ENCODE results near the gene DUSP14. TPM values are rescaled to one million over a fixed set of nuclear protein-coding genes. Genes with fewer than 3 reads are reported as not detected.
A peak's percentile ranks its signal among the peaks of the same experiment; 100 is the strongest.

The DUSP14 gene
- total and polyA plus RNA-seq, 9 donors, result 6.3 to 17.1 (median 12.6) TPM

- WGBS, 3 donors, result 23 to 31% (median 26%) methylated on average over 7 of the region's 7 CpGs
- Histone ChIP-seq H3K9me3 (no peaks in the 10 kb centered on the region), H3K27me3 (no peaks in the 10 kb centered on the region), H3K27ac (peak overlapping the region in 1 of 2 donors; percentile 82), H3K4me1 (ENCODE audit: insufficient read depth) (peaks cover 4% of the 10 kb centered on the region), H3K36me3 (no peaks in the 10 kb centered on the region), H3K4me3 (peak overlapping the region; percentile 60)
- TF ChIP-seq POLR2A (IDR thresholded peaks at IDR 0.05) (no peak), EP300 (IDR thresholded peaks at IDR 0.05) (no peak)
- TF ChIP-seq, protein P1, sequence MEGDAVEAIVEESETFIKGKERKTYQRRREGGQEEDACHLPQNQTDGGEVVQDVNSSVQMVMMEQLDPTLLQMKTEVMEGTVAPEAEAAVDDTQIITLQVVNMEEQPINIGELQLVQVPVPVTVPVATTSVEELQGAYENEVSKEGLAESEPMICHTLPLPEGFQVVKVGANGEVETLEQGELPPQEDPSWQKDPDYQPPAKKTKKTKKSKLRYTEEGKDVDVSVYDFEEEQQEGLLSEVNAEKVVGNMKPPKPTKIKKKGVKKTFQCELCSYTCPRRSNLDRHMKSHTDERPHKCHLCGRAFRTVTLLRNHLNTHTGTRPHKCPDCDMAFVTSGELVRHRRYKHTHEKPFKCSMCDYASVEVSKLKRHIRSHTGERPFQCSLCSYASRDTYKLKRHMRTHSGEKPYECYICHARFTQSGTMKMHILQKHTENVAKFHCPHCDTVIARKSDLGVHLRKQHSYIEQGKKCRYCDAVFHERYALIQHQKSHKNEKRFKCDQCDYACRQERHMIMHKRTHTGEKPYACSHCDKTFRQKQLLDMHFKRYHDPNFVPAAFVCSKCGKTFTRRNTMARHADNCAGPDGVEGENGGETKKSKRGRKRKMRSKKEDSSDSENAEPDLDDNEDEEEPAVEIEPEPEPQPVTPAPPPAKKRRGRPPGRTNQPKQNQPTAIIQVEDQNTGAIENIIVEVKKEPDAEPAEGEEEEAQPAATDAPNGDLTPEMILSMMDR (IDR thresholded peaks at IDR 0.05), result no peak
- intact Hi-C loops (cut with DNase I), result no loop called here
- no peak for DNase-seq
Measured at GRCh38 chr17:37488009-37488604, 1.6 kb upstream of the DUSP14 start.

DNA sequence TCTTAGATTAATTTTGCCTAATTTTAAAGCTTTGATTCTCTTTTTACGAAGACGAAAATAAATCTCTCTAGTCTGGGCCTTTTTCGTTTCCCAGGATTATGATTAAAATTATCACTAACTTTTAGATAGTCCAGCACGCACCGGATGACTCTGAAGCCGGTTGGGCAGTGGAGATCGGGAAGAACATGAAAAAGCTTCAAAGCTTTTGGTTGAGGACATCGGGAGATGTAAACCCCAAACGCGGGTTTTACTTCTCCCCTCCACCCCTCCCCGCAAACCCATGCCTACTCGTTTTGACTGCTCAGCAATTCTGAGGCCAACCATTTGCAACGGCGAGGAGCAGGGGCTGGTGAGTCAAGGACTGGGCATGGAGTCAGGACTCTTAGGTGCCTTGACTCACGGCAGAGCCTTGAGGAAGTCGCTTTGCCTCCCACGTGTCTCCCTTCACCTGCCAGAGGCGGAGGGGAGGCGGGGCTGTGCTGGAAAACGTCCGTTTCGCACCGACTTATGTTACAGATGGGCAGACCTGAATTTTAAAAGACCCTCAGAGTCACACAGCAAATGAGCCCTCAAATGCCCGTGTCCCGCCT is 989 bp upstream of the DUSP14 start:
- intact Hi-C loops (cut with DNase I), result no loop called here
- Histone ChIP-seq H3K27ac (peak overlapping the region; percentile 1 to 82), H3K9me3 (no peaks in the 10 kb centered on the region), H3K27me3 (no peaks in the 10 kb centered on the region), H3K36me3 (no peaks in the 10 kb centered on the region), H3K4me1 (ENCODE audit: insufficient read depth) (peaks cover 1% of the 10 kb centered on the region), H3K4me3 (peak overlapping the region; percentile 60)
- 0 to 1% (median 0%) methylated on average over 21 to 25 of the region's 25 CpGs for WGBS, 3 donors
- DNase-seq, result peak; percentile 78 to 86 (median 79)
- TF ChIP-seq, protein P1 (IDR thresholded peaks at IDR 0.05), result no peak
- no peak for TF ChIP-seq POLR2A (IDR thresholded peaks at IDR 0.05)
- TF ChIP-seq EP300 (IDR thresholded peaks at IDR 0.05), result no peak

- intact Hi-C loops (cut with DNase I), result no loop called here
- TF ChIP-seq, protein P1 (IDR thresholded peaks at IDR 0.05), result peak in 1 of 3 donors; percentile 21
- TF ChIP-seq POLR2A (IDR thresholded peaks at IDR 0.05), result no peak
- peaks cover 1% of the 10 kb centered on the region for H3K4me1 ChIP-seq (ENCODE audit: insufficient read depth)
- H3K27ac ChIP-seq, result peak overlapping the region; percentile 76 to 82
- no peaks in the 10 kb centered on the region for H3K27me3 ChIP-seq
- DNase-seq, result peak; percentile 53 to 77 (median 66)
- 0 to 1% (median 1%) methylated on average over 21 to 52 of the region's 56 CpGs for WGBS, 3 donors
- no peaks in the 10 kb centered on the region for H3K9me3 ChIP-seq
- H3K4me3 ChIP-seq, result peak overlapping the region; percentile 60
- H3K36me3 ChIP-seq, result no peaks in the 10 kb centered on the region
Measured at GRCh38 chr17:37490022-37490587, 414 bp downstream of the DUSP14 start.

DNA sequence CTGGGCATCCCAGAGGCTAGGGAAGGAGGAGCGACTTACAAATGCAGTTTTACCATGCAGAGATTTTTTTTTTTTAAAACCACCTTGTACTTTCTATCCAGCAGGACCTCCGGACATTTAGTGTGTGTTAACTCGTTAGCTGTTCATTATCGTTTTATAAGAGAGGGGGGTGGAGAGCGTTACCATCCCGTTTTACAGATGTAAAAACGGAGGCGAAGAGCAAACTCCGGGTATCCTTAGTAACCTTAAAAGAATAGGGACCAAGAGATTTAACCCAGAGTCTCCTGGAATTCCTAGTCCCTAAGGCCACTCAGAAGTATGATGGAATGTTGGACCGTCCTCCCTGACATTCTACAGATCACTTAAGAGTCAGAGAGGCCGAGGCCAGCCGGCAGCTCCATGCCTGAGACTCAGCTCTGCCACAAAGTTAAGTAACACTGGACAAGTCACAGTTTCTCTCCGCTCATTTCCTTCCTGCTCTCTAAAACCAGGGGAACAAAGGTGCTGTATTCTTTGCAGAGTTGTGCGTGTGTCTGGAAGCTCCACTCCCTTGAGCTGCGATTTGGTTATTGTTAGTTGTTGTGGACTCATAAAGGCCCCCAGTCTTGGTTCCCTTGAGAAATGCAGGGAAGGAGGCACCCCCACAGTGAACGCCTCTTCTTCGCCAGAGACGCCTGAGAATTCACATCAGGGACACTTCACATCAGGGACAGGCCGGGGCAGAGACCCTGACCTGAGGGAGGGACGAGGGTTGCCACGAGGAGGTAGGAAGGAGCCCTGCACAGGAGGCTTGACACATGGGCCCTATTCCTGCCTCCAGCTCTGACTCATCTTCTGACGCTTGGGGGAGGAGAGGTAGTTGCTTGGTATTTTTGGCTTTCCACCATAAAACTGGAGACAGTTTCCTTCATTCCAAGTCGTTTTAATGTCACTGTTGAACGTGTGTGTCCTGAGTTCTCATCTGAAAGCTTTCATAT is 1.2 kb downstream of the DUSP14 start:
- Histone ChIP-seq H3K9me3 (no peaks in the 10 kb centered on the region), H3K27me3 (no peaks in the 10 kb centered on the region), H3K27ac (peak overlapping the region; percentile 51 to 76), H3K36me3 (no peaks in the 10 kb centered on the region), H3K4me1 (ENCODE audit: insufficient read depth) (peaks cover 1% of the 10 kb centered on the region), H3K4me3 (peak overlapping the region; percentile 60)
- peak; percentile 55 to 65 (median 60) for DNase-seq
- WGBS, 3 donors, result 5 to 16% (median 12%) methylated on average over 24 of the region's 24 CpGs
- TF ChIP-seq EP300 (IDR thresholded peaks at IDR 0.05), result no peak
- peak; percentile 12 for TF ChIP-seq POLR2A (IDR thresholded peaks at IDR 0.05)
- intact Hi-C loops (cut with DNase I), result no loop called here
